Measurements from ENCODE around the gene SRPX.

DNA sequence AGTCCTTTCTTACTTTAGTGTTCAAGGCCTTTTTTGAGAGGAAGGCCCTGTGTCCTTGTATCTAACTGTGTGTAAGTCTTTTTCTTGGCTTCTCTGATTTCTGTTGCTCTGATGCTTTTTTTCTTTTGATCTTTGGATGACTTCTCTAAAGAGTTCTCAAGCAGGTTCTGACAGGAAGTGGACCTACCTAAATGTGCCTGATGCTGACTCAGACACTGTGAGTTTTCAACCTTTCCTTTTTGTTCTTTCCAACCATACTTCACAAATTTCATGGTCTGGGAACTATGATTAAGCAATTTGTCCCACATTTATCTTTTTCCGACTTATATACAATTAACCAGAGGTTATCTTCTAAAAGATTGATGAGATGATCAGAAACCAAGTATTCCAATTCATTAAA is 117.8 kb downstream of the SRPX start:
- TF ChIP-seq CTCF (IDR thresholded peaks at IDR 0.05) (no peak), POLR2A (IDR thresholded peaks at IDR 0.05) (no peak)
